ENCODE measurements around the gene CELF6. TPM values are rescaled to one million over a fixed set of nuclear protein-coding genes. Genes with fewer than 3 reads are reported as not detected.

Gene CELF6
- polyA plus RNA-seq, 4 donors = 0.54 to 10.9 (median 2.5) TPM

GRCh38 chr15:72338617-72339321 is 18.8 kb upstream of the CELF6 start:
- Histone ChIP-seq H3K27me3 (ENCODE audit: control insufficient read depth in 3 of 3, insufficient read depth in 3 of 3, low read length in 3 of 3) (no peaks in the 10 kb centered on the region), H3K9me3 (ENCODE audit: control insufficient read depth in 2 of 2, insufficient read depth in 1 of 2, low read depth in 1 of 2, low read length in 1 of 2) (no peaks in the 10 kb centered on the region), H3K27ac (ENCODE audit: low read depth in 1 of 3, low read length in 2 of 3) (peak overlapping the region in 1 of 3 donors; percentile 66), H3K4me3 (ENCODE audit: low read depth in 1 of 3, low read length in 3 of 3) (no peak overlapping the region), H3K4me1 (ENCODE audit: control insufficient read depth in 3 of 3, insufficient read depth in 2 of 3, low read depth in 1 of 3, low read length in 2 of 3) (no peaks in the 10 kb centered on the region), H3K36me3 (ENCODE audit: control insufficient read depth in 3 of 3, insufficient read depth in 2 of 3, low read depth in 1 of 3, low read length in 3 of 3) (peaks cover 2 to 34% (median 2%) of the 10 kb centered on the region in 3 donors)
- WGBS, 3 donors = 76 to 91% (median 91%) methylated on average over 9 of the region's 9 CpGs
- no peak for DNase-seq
- no peak for FAIRE-seq

GRCh38 chr15:72338148-72338547 is 18.2 kb upstream of the CELF6 start:
- 96 to 100% (median 97%) methylated on average over 2 of the region's 2 CpGs for WGBS, 3 donors
- Histone ChIP-seq H3K4me3 (ENCODE audit: low read depth in 1 of 3, low read length in 3 of 3) (no peak overlapping the region), H3K36me3 (ENCODE audit: control insufficient read depth in 3 of 3, insufficient read depth in 2 of 3, low read depth in 1 of 3, low read length in 3 of 3) (peaks cover 0 to 29% (median 2%) of the 10 kb centered on the region in 3 donors), H3K4me1 (ENCODE audit: control insufficient read depth in 3 of 3, insufficient read depth in 2 of 3, low read depth in 1 of 3, low read length in 2 of 3) (no peaks in the 10 kb centered on the region), H3K27me3 (ENCODE audit: control insufficient read depth in 3 of 3, insufficient read depth in 3 of 3, low read length in 3 of 3) (no peaks in the 10 kb centered on the region), H3K27ac (ENCODE audit: low read depth in 1 of 3, low read length in 2 of 3) (no peak overlapping the region), H3K9me3 (ENCODE audit: control insufficient read depth in 2 of 2, insufficient read depth in 1 of 2, low read depth in 1 of 2, low read length in 1 of 2) (no peaks in the 10 kb centered on the region)
- FAIRE-seq (no peak), DNase-seq (no peak)

GRCh38 chr15:72334842-72335241 is 14.9 kb upstream of the CELF6 start:
- Histone ChIP-seq H3K27ac (ENCODE audit: low read depth in 1 of 3, low read length in 2 of 3) (no peak overlapping the region), H3K4me3 (ENCODE audit: low read depth in 1 of 3, low read length in 3 of 3) (no peak overlapping the region), H3K4me1 (ENCODE audit: control insufficient read depth in 3 of 3, insufficient read depth in 2 of 3, low read depth in 1 of 3, low read length in 2 of 3) (no peaks in the 10 kb centered on the region), H3K27me3 (ENCODE audit: control insufficient read depth in 3 of 3, insufficient read depth in 3 of 3, low read length in 3 of 3) (no peaks in the 10 kb centered on the region), H3K36me3 (ENCODE audit: control insufficient read depth in 3 of 3, insufficient read depth in 2 of 3, low read depth in 1 of 3, low read length in 3 of 3) (peaks cover 0 to 18% (median 0%) of the 10 kb centered on the region in 3 donors), H3K9me3 (ENCODE audit: control insufficient read depth in 2 of 2, insufficient read depth in 1 of 2, low read depth in 1 of 2, low read length in 1 of 2) (no peaks in the 10 kb centered on the region)
- FAIRE-seq (no peak), DNase-seq (no peak)
- 92% methylated on average over 2 of the region's 2 CpGs for WGBS, 3 donors

GRCh38 chr15:72331021-72331420 is 11.1 kb upstream of the CELF6 start:
- WGBS, 3 donors = 43 to 77% (median 68%) methylated on average over 3 of the region's 3 CpGs
- Histone ChIP-seq H3K4me3 (ENCODE audit: low read depth in 1 of 3, low read length in 3 of 3) (no peak overlapping the region), H3K4me1 (ENCODE audit: control insufficient read depth in 3 of 3, insufficient read depth in 2 of 3, low read depth in 1 of 3, low read length in 2 of 3) (no peaks in the 10 kb centered on the region), H3K27ac (ENCODE audit: low read depth in 1 of 3, low read length in 2 of 3) (no peak overlapping the region), H3K27me3 (ENCODE audit: control insufficient read depth in 3 of 3, insufficient read depth in 3 of 3, low read length in 3 of 3) (no peaks in the 10 kb centered on the region), H3K36me3 (ENCODE audit: control insufficient read depth in 3 of 3, insufficient read depth in 2 of 3, low read depth in 1 of 3, low read length in 3 of 3) (peaks cover 0 to 30% (median 2%) of the 10 kb centered on the region in 3 donors), H3K9me3 (ENCODE audit: control insufficient read depth in 2 of 2, insufficient read depth in 1 of 2, low read depth in 1 of 2, low read length in 1 of 2) (peaks cover 0 to 1% of the 10 kb centered on the region in 2 donors)
- FAIRE-seq = no peak
- DNase-seq = peak; percentile 42 to 64

- DNase-seq = no peak
- H3K9me3 ChIP-seq (ENCODE audit: control insufficient read depth in 2 of 2, insufficient read depth in 1 of 2, low read depth in 1 of 2, low read length in 1 of 2) = peaks cover 0 to 6% of the 10 kb centered on the region in 2 donors
- FAIRE-seq = no peak
- H3K4me3 ChIP-seq (ENCODE audit: low read depth in 1 of 3, low read length in 3 of 3) = no peak overlapping the region
- 95 to 98% (median 96%) methylated on average over 1 of the region's 1 CpG for WGBS, 3 donors
- peaks cover 0 to 10% (median 2%) of the 10 kb centered on the region in 3 donors for H3K36me3 ChIP-seq (ENCODE audit: control insufficient read depth in 3 of 3, insufficient read depth in 2 of 3, low read depth in 1 of 3, low read length in 3 of 3)
- H3K4me1 ChIP-seq (ENCODE audit: control insufficient read depth in 3 of 3, insufficient read depth in 2 of 3, low read depth in 1 of 3, low read length in 2 of 3) = peaks cover 0 to 3% (median 3%) of the 10 kb centered on the region in 3 donors
- H3K27me3 ChIP-seq (ENCODE audit: control insufficient read depth in 3 of 3, insufficient read depth in 3 of 3, low read length in 3 of 3) = peaks cover 0 to 4% (median 0%) of the 10 kb centered on the region in 3 donors
- no peak overlapping the region for H3K27ac ChIP-seq (ENCODE audit: low read depth in 1 of 3, low read length in 2 of 3)
Measured at GRCh38 chr15:72323752-72324151, 3.8 kb upstream of the CELF6 start.

GRCh38 chr15:72319360-72319984 is 485 bp downstream of the CELF6 start:
- H3K4me3 ChIP-seq (ENCODE audit: low read depth in 1 of 3, low read length in 3 of 3) = peak overlapping the region in 2 of 3 donors; percentile 21 to 46
- WGBS, 3 donors = 8 to 21% (median 12%) methylated on average over 25 to 48 of the region's 48 CpGs
- no peak for FAIRE-seq

GRCh38 chr15:72318408-72318942 is 1.5 kb downstream of the CELF6 start:
- 31 to 42% (median 38%) methylated on average over 2 of the region's 2 CpGs for WGBS, 3 donors
- Histone ChIP-seq H3K36me3 (ENCODE audit: control insufficient read depth in 3 of 3, insufficient read depth in 2 of 3, low read depth in 1 of 3, low read length in 3 of 3) (no peaks in the 10 kb centered on the region), H3K27me3 (ENCODE audit: control insufficient read depth in 3 of 3, insufficient read depth in 3 of 3, low read length in 3 of 3) (peaks cover 0 to 7% (median 0%) of the 10 kb centered on the region in 3 donors)

More at GRCh38 chr15:72319360-72319984, 485 bp downstream of the CELF6 start:
- peak; percentile 47 to 87 for DNase-seq
- peaks cover 0 to 3% (median 3%) of the 10 kb centered on the region in 3 donors for H3K4me1 ChIP-seq (ENCODE audit: control insufficient read depth in 3 of 3, insufficient read depth in 2 of 3, low read depth in 1 of 3, low read length in 2 of 3)
- H3K36me3 ChIP-seq (ENCODE audit: control insufficient read depth in 3 of 3, insufficient read depth in 2 of 3, low read depth in 1 of 3, low read length in 3 of 3) = no peaks in the 10 kb centered on the region
- peaks cover 0 to 4% of the 10 kb centered on the region in 2 donors for H3K9me3 ChIP-seq (ENCODE audit: control insufficient read depth in 2 of 2, insufficient read depth in 1 of 2, low read depth in 1 of 2, low read length in 1 of 2)
- H3K27ac ChIP-seq (ENCODE audit: low read depth in 1 of 3, low read length in 2 of 3) = no peak overlapping the region
- peaks cover 0 to 7% (median 0%) of the 10 kb centered on the region in 3 donors for H3K27me3 ChIP-seq (ENCODE audit: control insufficient read depth in 3 of 3, insufficient read depth in 3 of 3, low read length in 3 of 3)

GRCh38 chr15:72315706-72316370 is 4.1 kb downstream of the CELF6 start:
- Histone ChIP-seq H3K27me3 (ENCODE audit: control insufficient read depth in 3 of 3, insufficient read depth in 3 of 3, low read length in 3 of 3) (peaks cover 0 to 7% (median 0%) of the 10 kb centered on the region in 3 donors), H3K36me3 (ENCODE audit: control insufficient read depth in 3 of 3, insufficient read depth in 2 of 3, low read depth in 1 of 3, low read length in 3 of 3) (no peaks in the 10 kb centered on the region), H3K4me3 (ENCODE audit: low read depth in 1 of 3, low read length in 3 of 3) (no peak overlapping the region), H3K27ac (ENCODE audit: low read depth in 1 of 3, low read length in 2 of 3) (no peak overlapping the region), H3K4me1 (ENCODE audit: control insufficient read depth in 3 of 3, insufficient read depth in 2 of 3, low read depth in 1 of 3, low read length in 2 of 3) (peaks cover 0 to 3% (median 3%) of the 10 kb centered on the region in 3 donors), H3K9me3 (ENCODE audit: control insufficient read depth in 2 of 2, insufficient read depth in 1 of 2, low read depth in 1 of 2, low read length in 1 of 2) (no peaks in the 10 kb centered on the region)
- 71 to 79% (median 72%) methylated on average over 6 of the region's 6 CpGs for WGBS, 3 donors
- FAIRE-seq (no peak), DNase-seq (no peak)

More at GRCh38 chr15:72318408-72318942, 1.5 kb downstream of the CELF6 start:
- no peak overlapping the region for H3K4me3 ChIP-seq (ENCODE audit: low read depth in 1 of 3, low read length in 3 of 3)
- FAIRE-seq = no peak
- peaks cover 0 to 3% (median 3%) of the 10 kb centered on the region in 3 donors for H3K4me1 ChIP-seq (ENCODE audit: control insufficient read depth in 3 of 3, insufficient read depth in 2 of 3, low read depth in 1 of 3, low read length in 2 of 3)
- no peak overlapping the region for H3K27ac ChIP-seq (ENCODE audit: low read depth in 1 of 3, low read length in 2 of 3)
- no peak for DNase-seq
- H3K9me3 ChIP-seq (ENCODE audit: control insufficient read depth in 2 of 2, insufficient read depth in 1 of 2, low read depth in 1 of 2, low read length in 1 of 2) = peaks cover 0 to 4% of the 10 kb centered on the region in 2 donors

Measured in small intestine (tissue), 7 donors.